ENCODE measurements around the gene DNAAF2. TPM values are rescaled to one million over a fixed set of nuclear protein-coding genes. Genes with fewer than 3 reads are reported as not detected.

DNAAF2 gene
- total and polyA plus RNA-seq, 2 of the 8 experiments (the other 6 are each of a cell fraction or from before 2014, with no cell fraction given): 12.2 to 30.0 TPM

DNA sequence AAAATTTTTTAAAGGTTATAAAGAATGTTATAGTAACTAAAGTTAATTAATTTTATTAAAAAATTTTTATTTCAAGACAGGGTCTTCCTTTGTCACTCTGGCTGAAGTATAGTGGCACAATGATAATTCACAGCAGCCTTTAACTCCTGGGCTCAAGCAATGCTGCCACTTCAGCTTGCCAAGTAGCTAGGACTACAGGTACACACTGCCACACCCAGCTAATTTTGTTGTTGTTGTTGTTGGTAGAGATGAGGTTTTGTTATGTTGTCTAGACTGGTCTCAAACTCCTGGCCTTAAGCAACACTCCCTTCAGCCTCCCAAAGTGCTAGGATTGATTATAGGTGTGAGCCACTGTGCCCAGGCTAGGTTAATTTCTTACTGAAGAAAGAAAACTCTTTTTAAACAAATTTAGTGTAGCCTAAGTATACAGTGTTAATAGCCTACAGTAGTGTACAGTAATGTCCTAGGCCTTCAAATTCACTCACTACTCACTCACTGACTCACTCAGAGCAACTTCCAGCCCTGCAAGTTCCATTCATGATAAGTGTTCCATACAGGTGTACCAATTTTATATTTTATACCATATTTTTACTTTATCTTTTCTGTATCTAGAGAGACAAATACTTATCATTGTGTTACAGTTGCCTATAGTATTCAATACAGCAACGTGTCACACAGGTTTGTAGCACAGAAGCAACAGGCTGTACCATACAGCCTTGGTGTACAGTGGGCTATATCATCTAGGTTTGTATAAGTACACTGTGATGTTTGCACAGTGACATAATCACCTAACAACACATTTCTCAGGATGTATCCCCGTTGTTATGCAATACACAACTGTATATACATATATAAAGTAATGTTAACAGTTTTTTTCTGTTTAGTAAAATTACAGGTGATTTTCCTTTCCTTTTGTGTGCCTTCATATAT, 24.7 kb upstream of the DNAAF2 start:
- no peak overlapping the region for H2BK20ac ChIP-seq (ENCODE audit: low read length)
- H2AK5ac ChIP-seq (ENCODE audit: low read depth, low read length): no peak overlapping the region
- no peaks in the 10 kb centered on the region for H3K27me3 ChIP-seq (replicated peaks in 1 of 4; ENCODE audit: control insufficient read depth in 3 of 4, extremely low read depth in 1 of 4, insufficient read depth in 3 of 4, low read length in 3 of 4)
- no peaks in the 10 kb centered on the region for H3K4me1 ChIP-seq (replicated peaks in 1 of 4; ENCODE audit: control insufficient read depth in 3 of 4, insufficient read depth in 4 of 4, low read length in 3 of 4)
- no peaks in the 10 kb centered on the region for H3K9me3 ChIP-seq (ENCODE audit: insufficient read depth in 2 of 2, low read depth in 1 of 2, low read length in 1 of 2)
- no peak overlapping the region for H2BK120ac ChIP-seq (replicated peaks; ENCODE audit: low read depth, low read length)
- H3K18ac ChIP-seq (ENCODE audit: extremely low read depth, low read length): no peak overlapping the region
- H3K79me2 ChIP-seq (ENCODE audit: control insufficient read depth in 1 of 2, insufficient read depth in 2 of 2, low read length in 2 of 2): no peaks in the 10 kb centered on the region
- no peaks in the 10 kb centered on the region for H3K79me1 ChIP-seq (ENCODE audit: low read depth, low read length)
- no peak overlapping the region for H2BK15ac ChIP-seq (ENCODE audit: low read length)
- H3K27ac ChIP-seq (ENCODE audit: low read depth, low read length): no peak overlapping the region
- no peak overlapping the region for H3K4me3 ChIP-seq (ENCODE audit: extremely low read depth in 1 of 4, insufficient read depth in 2 of 4, low read depth in 3 of 4, low read length in 4 of 4)
- no peak overlapping the region for H3K23ac ChIP-seq (ENCODE audit: insufficient read length)
- TF ChIP-seq HDAC2 (IDR thresholded peaks at IDR 0.05; ENCODE audit: borderline replicate concordance in 1 of 2, low read depth in 2 of 2, low read length in 2 of 2) (no peak), GTF2F1 (IDR thresholded peaks at IDR 0.05; ENCODE audit: borderline replicate concordance, low read depth, low read length) (no peak), NRF1 (IDR thresholded peaks at IDR 0.05; ENCODE audit: low read depth, low read length) (no peak), JUND (IDR thresholded peaks at IDR 0.05; ENCODE audit: low read length) (no peak), TAF7 (optimal IDR thresholded peaks at IDR 0.05; ENCODE audit: borderline replicate concordance, low read depth, low read length) (no peak), EP300 (IDR thresholded peaks at IDR 0.05; ENCODE audit: borderline replicate concordance in 1 of 2, low read depth in 2 of 2, low read length in 2 of 2) (no peak)
- TF ChIP-seq, protein P1, sequence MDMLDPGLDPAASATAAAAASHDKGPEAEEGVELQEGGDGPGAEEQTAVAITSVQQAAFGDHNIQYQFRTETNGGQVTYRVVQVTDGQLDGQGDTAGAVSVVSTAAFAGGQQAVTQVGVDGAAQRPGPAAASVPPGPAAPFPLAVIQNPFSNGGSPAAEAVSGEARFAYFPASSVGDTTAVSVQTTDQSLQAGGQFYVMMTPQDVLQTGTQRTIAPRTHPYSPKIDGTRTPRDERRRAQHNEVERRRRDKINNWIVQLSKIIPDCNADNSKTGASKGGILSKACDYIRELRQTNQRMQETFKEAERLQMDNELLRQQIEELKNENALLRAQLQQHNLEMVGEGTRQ (IDR thresholded peaks at IDR 0.05; ENCODE audit: low read length): no peak
- 87% methylated on average over 2 of the region's 2 CpGs; no CpG with 5 or more reads in 1 of the 2 experiments for WGBS, 2 experiments (ENCODE audit: extremely low coverage in 1 of 2, insufficient coverage in 1 of 2, insufficient read length in 1 of 2, insufficient replicate concordance in 2 of 2, low coverage in 1 of 2, low lambda C conversion rate in 2 of 2, missing lambda C conversion rate in 1 of 2)
- H3K56ac ChIP-seq (replicated peaks; ENCODE audit: insufficient read length, low read depth, low read length): no peak overlapping the region
- H3K14ac ChIP-seq (ENCODE audit: insufficient read length): no peak overlapping the region
- CTCF ChIA-PET (ENCODE audit: partially characterized antibody): no interaction called here
- no peak overlapping the region for H3K4me2 ChIP-seq (ENCODE audit: insufficient read depth in 1 of 2, low read depth in 2 of 2, low read length in 2 of 2)
- H3K9ac ChIP-seq (replicated peaks in 1 of 4; ENCODE audit: extremely low read depth in 1 of 4, low read depth in 3 of 4, low read length in 3 of 4): no peak overlapping the region
- H2BK5ac ChIP-seq (ENCODE audit: low read depth, low read length): no peak overlapping the region
- H3K36me3 ChIP-seq (ENCODE audit: control insufficient read depth in 2 of 4, insufficient read depth in 4 of 4, low read length in 3 of 4): peaks cover 0 to 12% (median 5%) of the 10 kb centered on the region in 4 experiments; a peak in 4 of 8 replicates
- no peak overlapping the region for H2BK12ac ChIP-seq (ENCODE audit: low read depth, low read length)
- no peak overlapping the region for H4K8ac ChIP-seq (ENCODE audit: extremely low read depth, insufficient read depth, low read length)
- DNase-seq (ENCODE audit: low read depth in 1 of 2, low spot score in 2 of 2) (no peak), FAIRE-seq (no peak)
- H2AFZ ChIP-seq (ENCODE audit: low read length): no peak overlapping the region
- H3K23me2 ChIP-seq (ENCODE audit: low read depth, low read length): no peaks in the 10 kb centered on the region
- H4K5ac ChIP-seq (ENCODE audit: insufficient read length, low read depth, low read length): no peak overlapping the region
- POLR2A ChIA-PET (ENCODE audit: partially characterized antibody): interaction anchor here (1.7 kb wide), 1 partner anchor 26 kb away, joined by 5 read pairs; no protein-coding TSS in a partner anchor
- H4K91ac ChIP-seq (replicated peaks; ENCODE audit: insufficient read length, low read length): no peak overlapping the region
- no peaks in the 10 kb centered on the region for H4K20me1 ChIP-seq (replicated peaks in 1 of 2; ENCODE audit: control insufficient read depth in 1 of 2, insufficient read depth in 2 of 2, low read length in 2 of 2)
- H3K4ac ChIP-seq (replicated peaks; ENCODE audit: insufficient read length, low read depth, low read length): no peak overlapping the region

All from H1 (cell line).